Fibroblast of pulmonary artery (primary cell): ENCODE results near the gene C11orf98.
"Not testable (repeated sequence)": the region's sequence is repeated elsewhere in the genome, so short reads cannot be mapped to it uniquely, and the experiment has no call there.

Experiments
- DNase-seq: peaks from one replicate; pipeline ENCODE4 v3.0.0-alpha.2; 2010; ENCODE audit warnings: low read depth
- H3K4me3 ChIP-seq: replicated peaks from 2 replicates; pipeline ENCODE4 v1.5.1; 2011; ENCODE audit warnings: low read depth, mild to moderate bottlenecking, control low read depth, low read length, moderate library complexity
- TF ChIP-seq, protein P1 (sequence below): IDR thresholded peaks from 2 replicates; pipeline ENCODE4 v1.5.1; 2011; ENCODE audit warnings: mild to moderate bottlenecking, control low read depth, low read length, inconsistent platforms; ENCODE audit errors: missing control alignments

Gene C11orf98

GRCh38 chr11:62664405-62665074 is 470 bp downstream of the C11orf98 start:
- TF ChIP-seq, protein P1, sequence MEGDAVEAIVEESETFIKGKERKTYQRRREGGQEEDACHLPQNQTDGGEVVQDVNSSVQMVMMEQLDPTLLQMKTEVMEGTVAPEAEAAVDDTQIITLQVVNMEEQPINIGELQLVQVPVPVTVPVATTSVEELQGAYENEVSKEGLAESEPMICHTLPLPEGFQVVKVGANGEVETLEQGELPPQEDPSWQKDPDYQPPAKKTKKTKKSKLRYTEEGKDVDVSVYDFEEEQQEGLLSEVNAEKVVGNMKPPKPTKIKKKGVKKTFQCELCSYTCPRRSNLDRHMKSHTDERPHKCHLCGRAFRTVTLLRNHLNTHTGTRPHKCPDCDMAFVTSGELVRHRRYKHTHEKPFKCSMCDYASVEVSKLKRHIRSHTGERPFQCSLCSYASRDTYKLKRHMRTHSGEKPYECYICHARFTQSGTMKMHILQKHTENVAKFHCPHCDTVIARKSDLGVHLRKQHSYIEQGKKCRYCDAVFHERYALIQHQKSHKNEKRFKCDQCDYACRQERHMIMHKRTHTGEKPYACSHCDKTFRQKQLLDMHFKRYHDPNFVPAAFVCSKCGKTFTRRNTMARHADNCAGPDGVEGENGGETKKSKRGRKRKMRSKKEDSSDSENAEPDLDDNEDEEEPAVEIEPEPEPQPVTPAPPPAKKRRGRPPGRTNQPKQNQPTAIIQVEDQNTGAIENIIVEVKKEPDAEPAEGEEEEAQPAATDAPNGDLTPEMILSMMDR = no peak
- peak overlapping the region; percentile 75 for H3K4me3 ChIP-seq
- peak; percentile 48 for DNase-seq

DNA sequence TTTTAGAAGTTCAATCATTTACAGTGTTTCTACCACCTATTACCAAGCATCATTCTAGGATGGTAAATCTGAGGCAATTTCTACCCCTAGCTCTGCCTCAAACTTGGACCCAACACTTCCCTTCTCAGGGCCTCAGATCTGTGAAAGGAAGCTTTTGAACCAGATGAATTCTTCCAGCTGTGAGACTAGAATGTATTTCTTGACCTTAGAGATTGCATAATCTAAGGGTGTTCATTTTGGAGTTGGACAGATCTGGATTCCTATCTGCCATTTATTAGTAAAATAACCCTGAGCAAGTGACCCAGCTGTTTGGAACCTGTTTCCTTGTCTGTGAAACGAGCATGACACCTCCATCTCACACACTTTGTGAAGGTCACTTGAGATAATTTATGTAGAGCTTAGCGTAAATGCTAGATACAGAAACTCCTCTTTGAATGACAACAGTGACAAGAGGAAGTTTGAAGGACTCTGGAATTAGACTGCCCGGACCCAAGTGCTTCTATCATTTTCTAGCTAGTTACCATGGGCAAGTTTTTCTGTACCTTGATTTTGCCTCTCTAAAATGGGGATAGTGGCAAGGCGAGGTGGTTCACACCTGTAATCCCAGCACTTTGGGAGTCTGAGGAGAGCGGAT is 8.1 kb downstream of the C11orf98 start:
- TF ChIP-seq, protein P1 = no peak
- H3K4me3 ChIP-seq = no peak overlapping the region
- DNase-seq = peak; percentile 18

DNA sequence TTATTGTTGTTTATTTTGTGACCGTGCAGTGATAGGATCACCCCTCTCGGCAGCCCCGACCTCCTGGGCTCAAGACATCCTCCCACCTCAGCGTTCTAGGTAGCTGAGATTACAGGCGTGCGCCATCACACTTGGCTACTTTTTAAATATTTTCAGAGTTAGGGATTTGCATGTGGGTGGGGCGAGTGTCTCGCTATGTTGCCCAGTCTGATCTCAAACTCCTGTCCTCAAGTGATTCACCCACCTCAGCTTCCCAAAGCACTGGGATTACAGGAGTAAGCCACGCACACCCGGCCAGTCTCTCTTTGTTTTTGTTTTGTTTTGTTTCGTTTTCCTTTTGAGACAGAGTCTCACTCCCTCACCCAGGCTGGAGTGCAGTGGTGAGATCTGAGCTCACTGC is 10.7 kb downstream of the C11orf98 start:
- no peak overlapping the region for H3K4me3 ChIP-seq
- DNase-seq = no peak
- TF ChIP-seq, protein P1 = no peak

GRCh38 chr11:62652161-62653006 is 12.6 kb downstream of the C11orf98 start:
- H3K4me3 ChIP-seq = peak overlapping the region; percentile 92
- DNase-seq = no peak
- TF ChIP-seq, protein P1 = no peak

- not testable (repeated sequence) for DNase-seq, H3K4me3 ChIP-seq
Observed at GRCh38 chr11:62650283-62650682, 14.7 kb downstream of the C11orf98 start.

- TF ChIP-seq, protein P1 = no peak
- H3K4me3 ChIP-seq = no peak overlapping the region
- no peak for DNase-seq
Observed at GRCh38 chr11:62649486-62649885, 15.5 kb downstream of the C11orf98 start.

DNA sequence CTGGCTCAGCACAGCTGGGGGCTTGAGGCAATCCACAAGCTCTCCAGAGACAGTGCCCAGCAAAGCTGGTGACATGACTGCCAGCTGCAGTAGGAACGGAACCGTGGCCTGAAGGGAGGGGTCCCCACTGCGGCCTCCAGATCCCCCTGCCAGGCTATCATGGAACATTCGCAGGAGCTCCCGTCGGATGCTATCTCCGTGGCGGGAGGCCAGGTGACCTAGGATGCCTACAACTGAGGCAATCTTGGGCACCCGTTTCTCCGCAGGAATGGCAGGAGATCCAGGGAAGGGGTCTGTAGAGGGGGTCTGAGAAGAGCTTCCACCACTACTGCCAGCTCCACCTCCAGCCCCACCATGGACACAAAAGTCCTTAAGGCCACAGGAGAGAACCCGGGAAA is 16.0 kb downstream of the C11orf98 start:
- DNase-seq = no peak
- TF ChIP-seq, protein P1 = no peak
- no peak overlapping the region for H3K4me3 ChIP-seq
